Loucy (cell line): Measurements from ENCODE around the gene NEFH.

Experiments
- H2AFZ ChIP-seq: fragments of 200-600 bp; sonication (generic); 2 replicates; pipeline ENCODE4 v1.6.0; 2016; ENCODE audit warnings: antibody characterized with exemption, mild to moderate bottlenecking, low read length, moderate library complexity
- H3F3A ChIP-seq: fragments of 200-600 bp; 2 replicates; pipeline ENCODE4 v1.6.0; 2016; ENCODE audit warnings: antibody characterized with exemption, low read depth, mild to moderate bottlenecking
- H3K27me3 ChIP-seq: fragments of 200-600 bp; sonication (generic); 2 replicates; pipeline ENCODE4 v1.6.1; 2014; ENCODE audit warnings: low read length, mild to moderate bottlenecking; ENCODE audit not compliant: insufficient read depth, poor library complexity, severe bottlenecking
- H3K36me3 ChIP-seq: fragments of 200-600 bp; sonication (generic); 2 replicates; pipeline ENCODE4 v1.6.1; 2016; ENCODE audit warnings: low read length; ENCODE audit not compliant: insufficient read depth
- H3K4me1 ChIP-seq: fragments of 200-600 bp; sonication (generic); 2 replicates; pipeline ENCODE4 v1.5.1; 2014; ENCODE audit warnings: low read length, mild to moderate bottlenecking; ENCODE audit not compliant: insufficient read depth, poor library complexity, severe bottlenecking
- H3K4me2 ChIP-seq: fragments of 200-600 bp; sonication (generic); 2 replicates; pipeline ENCODE4 v1.6.0; 2014; ENCODE audit warnings: antibody characterized with exemption, low read length, low read depth, mild to moderate bottlenecking; ENCODE audit not compliant: poor library complexity, severe bottlenecking
- H3K4me3 ChIP-seq: fragments of 200-600 bp; sonication (generic); 2 replicates; pipeline ENCODE4 v1.5.1; 2014; ENCODE audit warnings: low read length, mild to moderate bottlenecking, mixed read lengths; ENCODE audit not compliant: poor library complexity, severe bottlenecking
- H3K79me2 ChIP-seq: fragments of 200-600 bp; sonication (generic); 2 replicates; pipeline ENCODE4 v1.6.1; 2014; ENCODE audit warnings: low read length; ENCODE audit not compliant: insufficient read depth
- H3K9ac ChIP-seq: fragments of 200-600 bp; sonication (generic); 2 replicates; pipeline ENCODE4 v1.6.0; 2014; ENCODE audit warnings: mild to moderate bottlenecking, low read depth, low read length, moderate library complexity; ENCODE audit not compliant: poor library complexity, severe bottlenecking
- H3K9me2 ChIP-seq: fragments of 200-600 bp; sonication (generic); replicated peaks from 2 replicates; pipeline ENCODE4 v1.6.1; 2016; ENCODE audit warnings: low read depth, low read length, mixed read lengths
- H3K9me3 ChIP-seq: fragments of 200-600 bp; sonication (generic); 2 replicates; pipeline ENCODE4 v1.6.1; 2014; ENCODE audit warnings: mild to moderate bottlenecking, antibody characterized with exemption, low read length, low read depth; ENCODE audit not compliant: insufficient read depth
- H4K20me1 ChIP-seq: fragments of 200-600 bp; sonication (generic); 2 replicates; pipeline ENCODE4 v1.6.0; 2014; ENCODE audit warnings: antibody characterized with exemption, low read length, mild to moderate bottlenecking; ENCODE audit not compliant: insufficient read depth, poor library complexity, severe bottlenecking
- EZH2phosphoT487 ChIP-seq: fragments of 200-600 bp; IDR thresholded peaks from 2 replicates; pipeline ENCODE4 v1.6.1; 2018; ENCODE audit warnings: antibody characterized with exemption, mild to moderate bottlenecking, moderate library complexity, borderline replicate concordance
- TF ChIP-seq, protein P1 (sequence below): fragments of 200-600 bp; sonication (generic); conservative IDR thresholded peaks from 2 replicates; pipeline ENCODE4 v1.5.1; 2014; ENCODE audit warnings: mild to moderate bottlenecking, antibody characterized with exemption, low read length

The NEFH gene, protein sequence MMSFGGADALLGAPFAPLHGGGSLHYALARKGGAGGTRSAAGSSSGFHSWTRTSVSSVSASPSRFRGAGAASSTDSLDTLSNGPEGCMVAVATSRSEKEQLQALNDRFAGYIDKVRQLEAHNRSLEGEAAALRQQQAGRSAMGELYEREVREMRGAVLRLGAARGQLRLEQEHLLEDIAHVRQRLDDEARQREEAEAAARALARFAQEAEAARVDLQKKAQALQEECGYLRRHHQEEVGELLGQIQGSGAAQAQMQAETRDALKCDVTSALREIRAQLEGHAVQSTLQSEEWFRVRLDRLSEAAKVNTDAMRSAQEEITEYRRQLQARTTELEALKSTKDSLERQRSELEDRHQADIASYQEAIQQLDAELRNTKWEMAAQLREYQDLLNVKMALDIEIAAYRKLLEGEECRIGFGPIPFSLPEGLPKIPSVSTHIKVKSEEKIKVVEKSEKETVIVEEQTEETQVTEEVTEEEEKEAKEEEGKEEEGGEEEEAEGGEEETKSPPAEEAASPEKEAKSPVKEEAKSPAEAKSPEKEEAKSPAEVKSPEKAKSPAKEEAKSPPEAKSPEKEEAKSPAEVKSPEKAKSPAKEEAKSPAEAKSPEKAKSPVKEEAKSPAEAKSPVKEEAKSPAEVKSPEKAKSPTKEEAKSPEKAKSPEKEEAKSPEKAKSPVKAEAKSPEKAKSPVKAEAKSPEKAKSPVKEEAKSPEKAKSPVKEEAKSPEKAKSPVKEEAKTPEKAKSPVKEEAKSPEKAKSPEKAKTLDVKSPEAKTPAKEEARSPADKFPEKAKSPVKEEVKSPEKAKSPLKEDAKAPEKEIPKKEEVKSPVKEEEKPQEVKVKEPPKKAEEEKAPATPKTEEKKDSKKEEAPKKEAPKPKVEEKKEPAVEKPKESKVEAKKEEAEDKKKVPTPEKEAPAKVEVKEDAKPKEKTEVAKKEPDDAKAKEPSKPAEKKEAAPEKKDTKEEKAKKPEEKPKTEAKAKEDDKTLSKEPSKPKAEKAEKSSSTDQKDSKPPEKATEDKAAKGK

DNA sequence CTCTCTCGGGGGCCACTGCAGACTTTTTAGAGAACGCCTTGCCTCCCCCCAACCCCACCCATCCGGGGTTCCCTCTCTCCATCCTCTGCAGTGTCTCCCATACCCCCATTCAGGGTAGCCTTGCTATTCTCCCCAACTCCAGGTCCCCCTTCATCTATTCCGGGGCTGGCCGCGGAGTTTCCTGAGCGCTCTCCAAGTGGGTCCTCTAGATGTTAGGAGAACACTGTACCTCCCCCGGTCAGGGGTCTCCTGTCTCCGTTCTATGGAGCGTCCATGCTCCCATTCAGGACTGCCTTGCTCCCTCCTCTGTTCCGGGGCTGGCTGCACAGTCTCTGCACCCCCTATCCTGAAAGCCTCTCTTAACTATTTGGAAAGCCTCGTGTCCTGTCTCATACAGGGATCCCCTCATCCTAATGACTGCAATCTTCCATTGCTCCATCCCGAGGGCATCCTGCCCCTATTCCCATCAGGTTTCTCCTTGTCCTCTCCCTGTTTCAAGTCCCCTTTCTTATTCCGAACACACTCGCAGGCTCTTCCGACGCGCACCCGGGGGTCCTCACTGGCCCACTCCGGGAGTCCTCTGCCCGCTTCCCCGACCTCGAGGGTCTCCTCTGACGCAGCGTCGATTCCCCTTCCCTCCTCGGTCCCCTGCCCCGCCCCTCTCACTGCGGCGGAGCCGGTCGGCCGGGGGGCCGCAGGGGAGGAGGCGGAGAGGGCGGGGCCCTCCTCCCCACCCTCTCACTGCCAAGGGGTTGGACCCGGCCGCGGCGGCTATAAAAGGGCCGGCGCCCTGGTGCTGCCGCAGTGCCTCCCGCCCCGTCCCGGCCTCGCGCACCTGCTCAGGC, at the start of gene NEFH:
NEFH (plus strand) TSS at position 802 of the 845 bp plus-strand sequence. CDS start 45 bp downstream, outside the sequence.
- Histone ChIP-seq H3K27me3 (no peaks in the 10 kb centered on the region), H3K36me3 (no peaks in the 10 kb centered on the region), H3K9ac (no peak within 1 kb of the TSS), H3F3A (no peaks in the 10 kb centered on the region), H3K9me2 (no peaks in the 10 kb centered on the region), H3K4me2 (no peak within 1 kb of the TSS), H4K20me1 (no peaks in the 10 kb centered on the region), H3K4me1 (no peaks in the 10 kb centered on the region), H3K79me2 (no peaks in the 10 kb centered on the region), H2AFZ (no peak within 1 kb of the TSS), H3K4me3 (no peak within 1 kb of the TSS), H3K9me3 (no peaks in the 10 kb centered on the region)
- TF ChIP-seq, protein P1, sequence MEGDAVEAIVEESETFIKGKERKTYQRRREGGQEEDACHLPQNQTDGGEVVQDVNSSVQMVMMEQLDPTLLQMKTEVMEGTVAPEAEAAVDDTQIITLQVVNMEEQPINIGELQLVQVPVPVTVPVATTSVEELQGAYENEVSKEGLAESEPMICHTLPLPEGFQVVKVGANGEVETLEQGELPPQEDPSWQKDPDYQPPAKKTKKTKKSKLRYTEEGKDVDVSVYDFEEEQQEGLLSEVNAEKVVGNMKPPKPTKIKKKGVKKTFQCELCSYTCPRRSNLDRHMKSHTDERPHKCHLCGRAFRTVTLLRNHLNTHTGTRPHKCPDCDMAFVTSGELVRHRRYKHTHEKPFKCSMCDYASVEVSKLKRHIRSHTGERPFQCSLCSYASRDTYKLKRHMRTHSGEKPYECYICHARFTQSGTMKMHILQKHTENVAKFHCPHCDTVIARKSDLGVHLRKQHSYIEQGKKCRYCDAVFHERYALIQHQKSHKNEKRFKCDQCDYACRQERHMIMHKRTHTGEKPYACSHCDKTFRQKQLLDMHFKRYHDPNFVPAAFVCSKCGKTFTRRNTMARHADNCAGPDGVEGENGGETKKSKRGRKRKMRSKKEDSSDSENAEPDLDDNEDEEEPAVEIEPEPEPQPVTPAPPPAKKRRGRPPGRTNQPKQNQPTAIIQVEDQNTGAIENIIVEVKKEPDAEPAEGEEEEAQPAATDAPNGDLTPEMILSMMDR, result no peak
- TF ChIP-seq EZH2phosphoT487, result no peak

DNA sequence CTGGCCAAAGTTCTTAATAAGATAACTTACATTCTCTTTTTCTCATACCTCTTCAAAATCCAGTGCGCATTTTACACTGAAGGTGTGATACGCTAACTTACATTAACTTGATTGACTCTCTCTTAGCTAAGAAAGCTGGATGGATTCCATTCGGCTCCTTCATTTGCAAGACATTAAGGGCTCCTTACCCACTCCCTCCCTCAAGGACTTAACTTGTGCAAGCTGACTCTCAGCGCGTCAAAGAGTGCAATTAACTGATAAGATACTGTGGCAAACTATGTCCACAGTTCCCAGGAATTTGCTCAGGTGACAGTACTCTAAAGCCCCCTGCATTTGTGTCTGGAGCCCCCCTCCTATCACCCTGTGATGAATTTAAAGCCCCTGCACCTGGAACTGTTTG, 48.0 kb upstream of the NEFH start:
- no peak overlapping the region for H3K4me2 ChIP-seq
- no peaks in the 10 kb centered on the region for H3K27me3 ChIP-seq
- H3K9me3 ChIP-seq, result no peaks in the 10 kb centered on the region
- H4K20me1 ChIP-seq, result no peaks in the 10 kb centered on the region
- no peaks in the 10 kb centered on the region for H3K9me2 ChIP-seq
- H3F3A ChIP-seq, result no peaks in the 10 kb centered on the region
- no peak overlapping the region for H2AFZ ChIP-seq
- TF ChIP-seq EZH2phosphoT487, result no peak
- TF ChIP-seq, protein P1, result no peak
- H3K4me1 ChIP-seq, result no peaks in the 10 kb centered on the region
- no peak overlapping the region for H3K9ac ChIP-seq
- no peaks in the 10 kb centered on the region for H3K36me3 ChIP-seq
- H3K79me2 ChIP-seq, result no peaks in the 10 kb centered on the region
- no peak overlapping the region for H3K4me3 ChIP-seq

DNA sequence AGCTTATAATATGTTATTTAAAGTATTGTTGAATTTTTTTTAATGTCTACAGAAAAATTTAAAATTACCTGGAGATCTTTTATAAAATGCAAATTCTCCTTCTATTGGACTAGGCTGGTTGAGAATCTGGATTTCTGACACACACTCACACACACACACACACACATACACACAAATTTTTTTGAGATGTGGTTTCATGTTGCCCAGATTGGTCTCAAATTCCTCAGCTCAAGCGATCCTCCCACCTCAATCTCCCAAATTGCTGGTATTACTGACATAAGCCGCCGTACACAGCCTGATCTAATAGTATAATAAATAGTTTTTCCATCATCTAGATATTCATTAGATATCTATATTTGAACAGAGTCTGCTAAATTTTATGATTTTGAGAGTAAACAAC, 46.2 kb upstream of the NEFH start:
- H3K9ac ChIP-seq, result no peak overlapping the region
- no peaks in the 10 kb centered on the region for H4K20me1 ChIP-seq
- no peak overlapping the region for H2AFZ ChIP-seq
- H3K4me2 ChIP-seq, result no peak overlapping the region
- no peaks in the 10 kb centered on the region for H3K79me2 ChIP-seq
- H3K9me3 ChIP-seq, result no peaks in the 10 kb centered on the region
- no peaks in the 10 kb centered on the region for H3K4me1 ChIP-seq
- H3K4me3 ChIP-seq, result no peak overlapping the region
- TF ChIP-seq, protein P1, result no peak
- TF ChIP-seq EZH2phosphoT487, result no peak
- H3K9me2 ChIP-seq, result no peaks in the 10 kb centered on the region
- H3K27me3 ChIP-seq, result no peaks in the 10 kb centered on the region
- no peaks in the 10 kb centered on the region for H3K36me3 ChIP-seq
- H3F3A ChIP-seq, result no peaks in the 10 kb centered on the region
